Sigmoid colon (tissue), 3 donors: ENCODE results near the gene BHLHE41.
A peak's percentile ranks its signal among the peaks of the same experiment; 100 is the strongest.

ENCODE experiments used
- POLR2A ChIP-seq, 2 donors: fragments of 450-650 bp; IDR thresholded peaks; one replicate each; pipeline ENCODE4 v1.6.1; 2016; ENCODE audit warnings: antibody characterized with exemption in 2 of 2, mild to moderate bottlenecking in 2 of 2, moderate library complexity in 2 of 2
- TF ChIP-seq, protein P1 (sequence below), 4 experiments: fragments of 450-650 bp in 3 of 4; fragments of 200-600 bp in 1 of 4; IDR thresholded peaks; one replicate each; pipeline ENCODE4 v1.5.1; 2016 to 2019; ENCODE audit warnings: antibody characterized with exemption in 4 of 4, mild to moderate bottlenecking in 3 of 4, moderate library complexity in 2 of 4

DNA sequence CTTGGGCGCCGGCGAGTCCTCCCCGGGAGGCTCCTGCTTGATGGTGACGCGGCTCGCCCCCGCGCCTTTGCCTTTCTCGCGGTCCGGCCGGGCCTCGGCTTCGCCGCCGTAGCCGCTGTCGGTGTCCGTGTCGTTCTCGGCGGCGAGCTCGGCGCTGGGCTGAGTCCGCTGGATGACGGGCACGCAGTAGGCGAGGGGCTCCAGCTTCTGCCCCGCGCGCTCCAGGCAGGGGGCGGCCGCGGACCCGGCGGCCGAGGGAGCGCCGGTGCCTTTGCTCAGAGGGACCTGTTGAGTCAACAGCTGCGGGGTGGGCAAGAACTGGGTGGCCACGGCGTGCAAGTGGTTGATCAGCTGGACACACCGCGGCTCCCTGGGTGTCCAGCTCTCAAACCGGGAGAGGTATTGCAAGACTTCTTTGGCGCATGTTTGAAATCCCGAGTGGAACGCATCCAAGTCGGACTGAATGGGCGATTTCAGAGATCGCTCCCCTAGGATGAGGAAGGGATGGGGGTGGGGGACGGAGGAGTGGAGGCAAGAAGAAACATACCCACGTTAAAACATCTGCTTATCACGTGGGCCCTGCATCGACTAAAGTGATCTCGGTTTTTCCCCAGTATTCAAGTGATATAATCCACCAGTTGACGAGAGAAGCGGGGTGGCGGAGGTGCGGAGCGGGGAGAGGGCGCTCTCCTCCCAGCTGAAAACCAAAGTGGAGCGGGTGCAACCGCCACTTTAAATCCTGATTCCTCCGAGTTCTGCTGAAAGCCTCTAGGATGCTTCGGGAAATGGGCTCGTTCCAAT is 2.0 kb downstream of the BHLHE41 start:
- TF ChIP-seq, protein P1, sequence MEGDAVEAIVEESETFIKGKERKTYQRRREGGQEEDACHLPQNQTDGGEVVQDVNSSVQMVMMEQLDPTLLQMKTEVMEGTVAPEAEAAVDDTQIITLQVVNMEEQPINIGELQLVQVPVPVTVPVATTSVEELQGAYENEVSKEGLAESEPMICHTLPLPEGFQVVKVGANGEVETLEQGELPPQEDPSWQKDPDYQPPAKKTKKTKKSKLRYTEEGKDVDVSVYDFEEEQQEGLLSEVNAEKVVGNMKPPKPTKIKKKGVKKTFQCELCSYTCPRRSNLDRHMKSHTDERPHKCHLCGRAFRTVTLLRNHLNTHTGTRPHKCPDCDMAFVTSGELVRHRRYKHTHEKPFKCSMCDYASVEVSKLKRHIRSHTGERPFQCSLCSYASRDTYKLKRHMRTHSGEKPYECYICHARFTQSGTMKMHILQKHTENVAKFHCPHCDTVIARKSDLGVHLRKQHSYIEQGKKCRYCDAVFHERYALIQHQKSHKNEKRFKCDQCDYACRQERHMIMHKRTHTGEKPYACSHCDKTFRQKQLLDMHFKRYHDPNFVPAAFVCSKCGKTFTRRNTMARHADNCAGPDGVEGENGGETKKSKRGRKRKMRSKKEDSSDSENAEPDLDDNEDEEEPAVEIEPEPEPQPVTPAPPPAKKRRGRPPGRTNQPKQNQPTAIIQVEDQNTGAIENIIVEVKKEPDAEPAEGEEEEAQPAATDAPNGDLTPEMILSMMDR (IDR thresholded peaks at IDR 0.05), result peak in 1 of 4 experiments; percentile 17
- no peak for TF ChIP-seq POLR2A (IDR thresholded peaks at IDR 0.05)
